ENCODE data around the gene DENND1B.

DNA sequence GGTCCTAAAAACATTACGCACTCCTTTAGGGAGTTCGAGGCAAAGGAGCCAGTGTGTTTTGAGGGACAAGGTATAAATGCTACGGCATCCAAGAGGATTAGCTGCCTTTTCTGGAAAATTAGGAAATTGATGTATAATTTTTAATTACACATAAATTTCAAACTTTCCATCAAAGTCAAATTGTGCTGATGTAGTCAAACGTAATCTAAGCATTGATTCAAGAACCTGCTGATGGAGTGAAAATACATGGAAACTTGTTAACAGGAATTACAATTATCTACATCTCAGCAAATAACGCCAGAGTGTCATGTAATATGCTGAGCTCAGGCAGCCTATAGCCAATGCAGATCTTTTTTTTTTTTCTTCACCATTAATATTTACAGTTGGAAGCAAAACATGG lies 312.7 kb downstream of the DENND1B start:
- TF ChIP-seq, protein P1, sequence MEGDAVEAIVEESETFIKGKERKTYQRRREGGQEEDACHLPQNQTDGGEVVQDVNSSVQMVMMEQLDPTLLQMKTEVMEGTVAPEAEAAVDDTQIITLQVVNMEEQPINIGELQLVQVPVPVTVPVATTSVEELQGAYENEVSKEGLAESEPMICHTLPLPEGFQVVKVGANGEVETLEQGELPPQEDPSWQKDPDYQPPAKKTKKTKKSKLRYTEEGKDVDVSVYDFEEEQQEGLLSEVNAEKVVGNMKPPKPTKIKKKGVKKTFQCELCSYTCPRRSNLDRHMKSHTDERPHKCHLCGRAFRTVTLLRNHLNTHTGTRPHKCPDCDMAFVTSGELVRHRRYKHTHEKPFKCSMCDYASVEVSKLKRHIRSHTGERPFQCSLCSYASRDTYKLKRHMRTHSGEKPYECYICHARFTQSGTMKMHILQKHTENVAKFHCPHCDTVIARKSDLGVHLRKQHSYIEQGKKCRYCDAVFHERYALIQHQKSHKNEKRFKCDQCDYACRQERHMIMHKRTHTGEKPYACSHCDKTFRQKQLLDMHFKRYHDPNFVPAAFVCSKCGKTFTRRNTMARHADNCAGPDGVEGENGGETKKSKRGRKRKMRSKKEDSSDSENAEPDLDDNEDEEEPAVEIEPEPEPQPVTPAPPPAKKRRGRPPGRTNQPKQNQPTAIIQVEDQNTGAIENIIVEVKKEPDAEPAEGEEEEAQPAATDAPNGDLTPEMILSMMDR (IDR thresholded peaks at IDR 0.05; ENCODE audit: borderline replicate concordance, extremely low read depth, low read length, poor library complexity, severe bottlenecking): no peak
- TF ChIP-seq EZH2 (IDR thresholded peaks at IDR 0.05; ENCODE audit: borderline replicate concordance, low read depth, low read length, severe bottlenecking): no peak
